GM21367 (cell line): ENCODE results near the gene RNF167.
A peak's percentile ranks its signal among the peaks of the same experiment; 100 is the strongest.

Experiments used
- ATAC-seq: cut with Tn5 transposase; IDR thresholded peaks from one replicate; pipeline ENCODE4 v1.9.1; 2021; ENCODE audit not compliant: unreplicated experiment

Gene RNF167

GRCh38 chr17:4950746-4951204, 10.7 kb downstream of the RNF167 start, which contains the start of gene ENO3:
TSS of gene ENO3 (plus strand) at chr17:4951119. CDS start at chr17:4951830, 711 bp downstream.
- ATAC-seq, result no peak

GRCh38 chr17:4951486-4951885, 11.4 kb downstream of the RNF167 start:
- no peak for ATAC-seq

- ATAC-seq, result no peak
These were observed 13.4 kb downstream of the RNF167 start for GRCh38 chr17:4953451-4953961.

GRCh38 chr17:4955091-4955490, 15.0 kb downstream of the RNF167 start:
- ATAC-seq, result no peak

GRCh38 chr17:4956493-4957061, 16.5 kb downstream of the RNF167 start:
- ATAC-seq, result no peak

- no peak for ATAC-seq
These were observed 18.0 kb downstream of the RNF167 start for GRCh38 chr17:4958102-4958501.

GRCh38 chr17:4959261-4959965, 19.3 kb downstream of the RNF167 start:
- no peak for ATAC-seq

GRCh38 chr17:4960279-4960922, 20.3 kb downstream of the RNF167 start:
- ATAC-seq, result no peak

GRCh38 chr17:4965311-4965986, 25.4 kb downstream of the RNF167 start:
- no peak for ATAC-seq

- peak; percentile 67 for ATAC-seq
These were observed 26.9 kb downstream of the RNF167 start for GRCh38 chr17:4966844-4967538.

GRCh38 chr17:4967539-4968485, 27.7 kb downstream of the RNF167 start, which contains the start of gene SPAG7:
TSS of gene SPAG7 (minus strand) at chr17:4967817. CDS start at chr17:4967804, 13 bp downstream.
- peak; percentile 50 for ATAC-seq

- no peak for ATAC-seq
These were observed 28.5 kb downstream of the RNF167 start for GRCh38 chr17:4968486-4969046.

GRCh38 chr17:4969047-4969550, 29.0 kb downstream of the RNF167 start:
- no peak for ATAC-seq

- ATAC-seq, result no peak
These were observed 29.6 kb downstream of the RNF167 start for GRCh38 chr17:4969551-4970173.

GRCh38 chr17:4970273-4970672, 30.2 kb downstream of the RNF167 start:
- no peak for ATAC-seq

GRCh38 chr17:4971826-4972225, 31.8 kb downstream of the RNF167 start:
- no peak for ATAC-seq

GRCh38 chr17:4972322-4972721, 32.3 kb downstream of the RNF167 start:
- no peak for ATAC-seq

- ATAC-seq, result no peak
These were observed 32.7 kb downstream of the RNF167 start for GRCh38 chr17:4972752-4973151.
